C1 segment of cervical spinal cord (tissue), 14 donors: ENCODE results near the gene LAMA1.
"Not testable (repeated sequence)": the region's sequence is repeated elsewhere in the genome, so short reads cannot be mapped to it uniquely, and the experiment has no call there.

ENCODE experiments used
- DNase-seq, 14 donors: peaks; one replicate each; lab custom pipeline; 2025; lab: John Stamatoyannopoulos, UW

Gene LAMA1

DNA sequence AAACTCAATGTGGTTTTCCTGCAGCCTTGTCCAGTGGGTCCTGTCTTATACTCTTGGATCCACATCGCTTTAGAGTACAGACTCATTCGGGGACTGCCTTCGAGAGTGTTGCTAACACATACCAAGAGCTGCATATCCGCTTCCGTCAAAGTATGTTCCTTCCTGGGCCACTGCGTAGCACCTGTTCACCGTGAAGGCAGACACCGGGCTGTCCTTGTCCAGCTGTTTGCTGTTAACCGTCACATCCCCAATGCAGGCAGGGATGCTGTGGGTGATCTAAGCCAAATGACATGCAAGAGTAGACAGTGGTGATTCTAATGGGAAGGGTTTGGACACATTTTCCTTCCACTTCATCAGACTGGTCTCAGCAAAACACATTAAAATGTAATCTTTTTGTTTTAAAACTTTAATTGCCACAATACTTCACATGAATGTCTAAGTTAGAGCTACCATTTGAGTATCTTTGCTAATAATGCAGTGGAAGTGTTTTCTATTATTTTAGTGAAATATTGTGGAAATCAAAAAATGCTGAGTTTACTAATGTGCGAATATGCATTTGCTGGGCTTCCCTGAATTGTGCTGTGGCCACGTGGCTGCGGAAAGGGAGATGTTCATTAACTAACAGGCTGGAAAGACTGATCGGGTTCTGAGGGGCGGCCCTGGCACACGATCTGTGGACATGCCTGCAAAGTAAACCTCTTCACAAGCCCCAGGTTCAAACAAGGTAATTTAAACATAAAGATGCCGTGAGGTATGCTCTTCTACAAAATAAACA is 169.1 kb downstream of the LAMA1 start:
- no peak for DNase-seq

DNA sequence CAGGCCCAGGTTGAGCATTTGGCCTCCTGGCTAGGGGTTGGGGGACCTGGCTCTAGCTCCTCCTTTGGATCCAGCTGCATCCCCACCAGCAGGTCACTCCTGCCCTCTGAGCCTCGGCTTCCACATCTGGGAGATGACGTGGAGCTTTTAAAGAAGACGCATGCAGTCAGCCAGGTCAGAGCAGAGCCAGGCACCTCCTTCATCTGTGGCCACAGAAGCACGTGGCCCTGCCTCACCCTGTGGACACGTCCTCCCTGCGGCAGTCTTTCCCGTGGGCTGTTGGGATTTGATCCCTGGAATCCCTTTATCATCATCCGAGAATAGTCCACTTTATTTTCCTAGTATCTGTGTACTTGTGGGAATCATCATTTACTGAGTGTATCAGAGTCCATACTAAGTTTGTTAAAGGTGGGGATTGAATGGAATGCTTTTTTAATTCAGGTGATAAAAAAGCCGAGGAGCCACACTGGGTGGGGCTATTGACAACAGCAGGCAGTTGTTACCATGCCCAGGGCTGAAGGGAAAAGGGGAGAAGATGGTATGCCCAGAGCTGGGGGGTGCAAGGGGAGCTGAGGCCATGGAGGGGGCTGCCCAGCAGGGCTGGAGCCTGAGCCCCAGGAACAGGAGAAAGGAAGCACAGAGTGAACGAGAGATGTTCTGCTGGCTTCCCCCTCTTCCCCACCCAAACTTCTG is 170.1 kb downstream of the LAMA1 start:
- no peak for DNase-seq

DNA sequence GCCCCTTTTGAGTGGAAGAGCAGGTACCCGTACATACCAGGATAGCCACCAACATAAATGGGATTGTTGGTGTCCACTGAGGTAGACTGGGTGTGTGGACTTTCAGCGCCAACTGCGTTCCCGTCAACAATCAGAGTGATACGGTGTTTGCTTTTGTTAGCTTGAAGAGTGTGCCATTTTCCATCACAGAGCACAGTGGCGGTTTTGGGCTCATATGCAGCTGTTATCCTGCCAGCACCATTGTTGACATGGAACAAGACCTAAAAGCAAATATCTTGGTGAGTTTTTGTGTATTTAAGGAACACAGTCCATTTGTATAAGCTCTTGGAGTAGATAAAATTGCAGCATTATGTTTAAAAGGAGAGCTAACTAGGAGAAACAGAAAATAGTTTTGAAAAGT is 174.5 kb downstream of the LAMA1 start:
- DNase-seq, result no peak

DNA sequence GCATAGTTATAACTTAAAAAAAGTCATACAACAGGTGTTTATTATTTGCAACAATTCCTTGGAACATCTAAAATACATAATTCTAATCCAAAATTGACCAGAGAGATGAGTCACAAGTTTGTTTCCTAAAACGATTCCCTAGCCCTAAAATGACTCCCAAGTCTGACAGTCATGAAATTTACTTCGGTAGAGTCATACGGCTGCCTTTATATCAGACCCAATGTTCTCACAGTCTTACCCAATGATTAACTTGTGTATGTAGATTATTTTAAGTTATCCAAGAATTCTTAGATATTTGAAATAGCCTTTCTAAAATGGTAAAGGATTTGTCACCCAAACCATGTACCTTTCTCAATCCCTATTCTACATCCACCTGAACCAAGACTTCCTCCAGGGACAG is 174.9 kb downstream of the LAMA1 start:
- DNase-seq, result no peak

DNA sequence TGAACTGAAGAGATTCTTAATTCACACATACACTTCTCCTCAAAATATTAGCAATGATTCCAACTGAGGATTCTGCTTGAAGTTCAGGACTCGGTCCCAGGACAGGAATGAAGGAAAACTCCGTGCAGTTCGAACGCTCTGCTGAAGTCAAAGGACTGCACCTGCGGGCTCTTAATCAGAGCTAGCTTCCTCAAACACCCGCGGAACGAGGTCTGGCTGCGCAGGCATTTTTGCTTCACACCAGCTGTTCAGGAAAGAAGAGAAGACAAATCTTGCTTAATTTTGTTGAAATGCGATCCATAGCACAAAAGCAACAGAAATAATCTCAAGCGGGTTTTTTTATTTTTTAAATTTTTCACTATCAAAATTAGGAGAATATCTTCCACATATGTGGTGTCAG is 175.6 kb downstream of the LAMA1 start:
- no peak for DNase-seq

DNA sequence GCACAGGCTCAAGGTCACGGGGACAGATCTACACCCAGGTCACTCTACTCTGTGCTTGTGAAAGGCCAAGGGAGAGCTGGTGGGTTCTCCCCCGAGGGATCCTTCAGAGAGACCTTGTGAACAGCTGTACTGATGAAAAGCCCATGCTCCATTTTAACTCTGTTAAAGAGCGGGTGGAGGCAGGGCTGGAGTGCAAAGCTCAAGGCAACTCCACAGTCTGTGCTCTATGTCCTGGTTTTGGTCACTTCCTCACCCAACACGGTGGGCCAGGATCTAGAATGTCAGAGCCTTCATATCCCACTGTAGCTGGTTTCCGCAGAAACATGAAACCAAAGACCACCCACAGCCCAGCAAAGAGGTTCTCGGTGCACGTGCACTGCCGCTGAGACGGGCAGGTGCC is 177.1 kb downstream of the LAMA1 start:
- no peak for DNase-seq

DNA sequence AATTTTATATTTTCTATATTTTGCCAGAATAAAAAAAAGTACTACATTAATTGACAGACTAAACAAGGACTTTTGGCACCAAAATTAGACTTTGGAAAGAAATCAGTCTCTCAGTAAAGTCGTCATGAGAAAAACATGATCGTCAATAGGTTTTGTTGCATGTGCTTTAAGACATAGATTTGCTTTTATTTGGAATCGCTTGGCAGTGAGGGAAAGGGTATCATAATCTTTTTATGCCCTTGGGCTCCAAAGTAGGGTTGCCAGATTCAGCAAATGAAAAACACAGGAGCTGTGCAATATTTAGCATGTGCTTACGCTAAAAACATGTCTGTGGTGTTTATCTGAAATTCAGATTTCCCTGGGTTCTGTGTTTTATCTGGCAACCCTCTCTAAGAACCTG is 177.6 kb downstream of the LAMA1 start:
- no peak for DNase-seq

DNA sequence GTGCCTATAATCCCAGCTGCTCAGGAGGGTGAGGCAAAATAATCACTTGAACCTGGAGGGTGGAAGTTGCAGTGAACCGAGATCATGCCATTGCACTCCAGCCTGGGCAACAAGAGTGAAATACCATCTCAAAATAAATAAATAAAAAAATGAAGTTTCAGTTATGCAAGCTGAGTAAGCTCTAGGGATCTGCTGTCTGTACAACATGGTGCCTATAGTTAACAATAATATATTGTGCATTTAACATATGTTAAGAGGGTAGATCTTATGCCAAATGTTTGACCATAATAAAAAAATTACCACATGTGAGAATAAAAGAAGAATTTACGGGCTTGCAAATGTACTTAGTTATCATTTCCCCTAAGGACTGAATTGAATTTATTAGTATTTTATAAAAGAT is 179.2 kb downstream of the LAMA1 start:
- not testable (repeated sequence) for DNase-seq

DNA sequence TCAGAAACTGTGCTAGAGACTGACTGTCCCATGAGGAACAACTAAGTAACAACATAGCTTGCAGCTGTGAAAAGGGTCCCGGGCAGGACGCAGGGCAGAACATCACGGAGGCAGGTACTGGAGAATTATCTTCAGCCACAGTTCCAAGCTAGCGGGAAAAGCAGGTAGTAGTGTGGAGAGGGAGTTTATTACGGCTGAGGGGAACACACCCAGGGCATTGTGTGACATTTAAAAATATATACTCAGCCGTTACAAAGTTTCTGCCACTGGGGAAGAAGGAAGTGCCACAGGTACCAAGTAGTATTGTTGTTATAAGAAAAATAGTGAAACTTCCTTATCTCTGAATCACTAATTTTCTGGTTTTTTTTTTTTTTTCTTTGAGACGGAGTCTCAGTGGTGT is 179.6 kb downstream of the LAMA1 start:
- DNase-seq, result no peak

DNA sequence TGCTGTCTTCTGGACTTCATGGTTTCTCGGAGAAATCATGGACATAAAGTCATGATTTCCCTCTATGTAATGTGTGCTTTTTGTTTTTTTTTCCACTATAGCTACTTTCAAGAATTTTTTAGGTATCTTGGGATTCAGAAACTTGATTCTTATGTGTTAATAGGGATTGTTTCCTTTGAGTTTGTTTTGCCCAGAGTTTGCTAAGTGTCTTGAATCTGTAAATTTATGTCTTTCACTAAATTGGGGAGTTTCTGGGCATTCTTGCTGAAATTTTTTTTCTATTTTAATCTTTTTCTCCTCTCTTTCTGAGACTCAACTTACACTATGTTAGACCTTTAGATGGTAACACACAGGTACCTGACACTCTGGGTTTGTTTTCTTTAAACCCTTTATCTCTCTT is 182.7 kb downstream of the LAMA1 start:
- no peak for DNase-seq

DNA sequence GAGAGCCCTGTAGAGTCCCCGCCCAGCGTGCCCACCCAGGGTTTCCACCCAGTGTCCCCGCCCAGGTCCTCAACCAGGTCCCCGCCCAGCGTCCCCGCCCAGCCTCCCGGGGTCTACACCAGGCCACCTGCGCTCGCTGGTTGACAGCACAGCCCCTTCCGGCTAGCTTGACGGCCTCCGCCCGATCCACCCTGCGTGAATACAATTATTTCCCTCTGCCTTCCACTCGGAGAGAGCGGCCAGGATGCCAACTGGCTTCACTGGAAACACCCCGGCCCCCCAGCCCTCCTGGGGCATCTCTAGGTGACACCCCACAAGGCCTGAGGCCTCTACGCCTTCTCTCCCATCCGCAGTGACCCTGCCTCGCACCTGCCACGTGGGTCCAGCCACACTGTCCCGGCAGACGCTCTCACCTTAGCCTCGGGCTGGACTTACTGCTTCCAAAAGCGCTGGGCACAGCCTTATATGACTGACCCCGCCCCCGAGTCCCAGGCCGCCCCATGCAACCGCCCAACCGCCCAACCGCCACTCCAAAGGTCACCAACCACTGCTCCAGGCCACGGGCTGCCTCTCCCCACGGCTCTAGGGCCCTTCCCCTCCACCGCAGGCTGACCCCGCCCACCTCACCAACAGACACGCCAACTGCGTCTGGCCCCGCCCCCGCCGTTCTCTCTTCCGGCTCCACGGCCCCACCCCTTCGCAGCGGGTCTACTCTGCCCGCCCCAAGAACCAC is 188.1 kb downstream of the LAMA1 start:
- DNase-seq, result no peak

DNA sequence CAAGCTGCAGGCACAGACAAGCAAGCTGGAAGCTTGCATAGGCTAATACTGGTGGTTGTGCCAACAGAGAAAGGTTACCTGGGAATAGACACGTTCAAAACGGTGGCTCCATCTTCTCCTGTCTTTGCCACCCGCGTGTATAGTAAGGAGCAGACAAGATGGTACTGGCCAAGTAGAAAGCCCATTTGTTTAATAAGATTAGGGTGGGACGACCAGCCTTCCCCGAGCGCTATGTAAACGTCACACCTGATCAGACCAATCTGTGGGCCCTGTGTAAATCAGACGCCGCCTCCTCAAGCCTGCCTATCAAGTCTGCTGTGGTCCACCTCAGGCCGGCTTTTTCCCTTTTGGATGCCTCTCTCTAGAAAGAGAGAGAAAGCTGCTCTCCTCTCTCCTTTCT is 189.2 kb downstream of the LAMA1 start:
- no peak for DNase-seq

DNA sequence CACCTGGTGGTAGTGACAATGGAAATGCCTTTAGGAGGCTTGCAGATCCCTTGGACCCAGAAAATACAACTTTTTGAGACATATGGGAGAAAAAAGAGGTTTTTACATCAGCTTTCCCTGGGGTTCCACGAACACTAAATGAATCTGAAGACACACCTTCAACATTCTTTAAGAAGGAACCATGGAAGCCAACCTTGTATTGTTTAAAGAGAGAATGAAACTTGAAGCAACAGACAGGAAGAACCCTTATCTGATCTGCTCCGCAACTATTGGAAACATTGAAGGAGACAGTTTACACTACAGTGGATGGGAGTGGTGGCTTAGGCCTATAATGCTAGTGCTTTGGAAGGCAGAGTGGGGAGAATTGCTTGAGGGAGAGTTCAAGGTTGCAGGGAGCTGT is 190.4 kb downstream of the LAMA1 start:
- DNase-seq, result no peak

DNA sequence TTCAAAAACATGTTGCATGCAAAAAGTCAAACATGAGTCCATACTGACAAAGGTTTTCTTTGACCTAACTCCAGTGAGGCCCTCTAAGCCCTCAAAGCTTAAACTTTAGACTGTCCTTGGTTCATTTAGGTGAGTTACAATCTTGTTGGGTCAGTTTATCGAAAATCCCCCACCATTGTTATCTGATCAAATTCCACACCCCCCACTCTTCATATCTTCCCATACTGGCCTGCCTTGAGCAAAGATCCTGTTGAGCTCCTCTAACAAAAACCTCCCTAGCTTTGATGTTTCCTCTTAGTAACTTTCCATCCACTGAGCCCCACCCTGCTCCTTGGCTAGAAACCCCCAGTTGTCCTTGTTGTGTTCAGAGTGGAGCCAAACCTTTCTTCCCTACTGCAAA is 194.4 kb downstream of the LAMA1 start:
- no peak for DNase-seq

DNA sequence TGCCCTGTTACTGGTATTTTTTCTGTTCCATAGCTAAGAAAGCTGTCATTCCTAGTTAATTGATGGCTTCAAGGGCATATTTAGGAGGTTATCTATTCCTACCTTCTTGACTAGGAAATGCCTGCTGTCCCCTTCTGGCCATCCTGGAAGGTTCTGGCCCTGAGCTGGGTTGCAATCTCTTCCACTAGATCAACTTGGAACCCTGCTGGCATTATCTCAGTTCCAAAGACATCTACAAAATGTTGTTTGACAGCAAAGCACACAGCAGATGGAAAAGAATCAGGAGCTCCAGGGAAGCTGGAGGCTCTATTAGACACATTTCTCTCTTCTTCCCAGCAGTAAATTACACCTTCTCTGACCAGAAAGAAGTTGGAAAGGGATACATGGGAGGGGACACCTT is 196.0 kb downstream of the LAMA1 start:
- DNase-seq, result peak in 1 of 14 donors; percentile 98

DNA sequence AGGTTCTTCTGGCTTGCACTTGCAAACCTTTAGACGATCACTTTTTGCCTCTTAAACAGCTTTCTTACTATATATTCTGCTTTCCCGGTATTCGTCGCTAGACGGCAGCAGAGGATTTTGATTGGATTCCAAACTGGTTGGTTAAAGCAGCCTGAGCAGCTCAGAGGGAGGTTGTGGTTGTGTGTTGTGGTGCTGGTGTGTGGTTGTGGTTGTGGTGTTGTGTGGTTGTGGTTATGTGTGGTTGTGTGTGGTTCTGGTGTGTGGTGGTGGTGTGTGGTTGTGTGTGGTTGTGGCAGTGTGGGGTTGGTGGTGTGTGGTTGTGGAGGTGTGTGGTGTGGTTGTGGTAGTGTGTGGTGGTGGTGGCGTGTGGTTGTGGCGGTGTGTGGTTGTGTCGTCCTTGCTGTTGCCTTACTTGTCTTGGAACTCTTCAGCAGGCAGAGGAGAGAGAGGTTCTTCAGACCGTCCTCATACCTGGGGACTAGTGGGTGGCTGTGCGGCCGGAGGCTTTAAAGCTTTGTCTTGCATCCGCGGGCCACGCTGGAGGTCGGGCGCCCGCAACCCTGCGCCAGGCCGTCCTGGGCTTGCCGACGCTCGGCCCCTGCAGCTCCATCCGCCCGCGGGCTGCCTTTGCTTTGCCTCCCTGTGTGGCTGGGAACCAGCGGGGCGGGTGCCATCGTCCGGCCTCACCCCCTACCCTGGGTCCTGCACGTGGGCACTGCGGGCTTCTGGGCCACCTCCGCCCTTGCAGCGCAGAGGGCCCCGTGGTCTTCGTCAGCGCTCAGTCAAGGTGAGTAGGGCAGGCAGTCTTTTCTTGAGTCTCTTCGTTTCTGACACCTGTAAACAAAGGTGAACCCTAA is 197.3 kb downstream of the LAMA1 start:
- peak in 5 of 14 donors; percentile 1 to 24 (median 3) for DNase-seq

DNA sequence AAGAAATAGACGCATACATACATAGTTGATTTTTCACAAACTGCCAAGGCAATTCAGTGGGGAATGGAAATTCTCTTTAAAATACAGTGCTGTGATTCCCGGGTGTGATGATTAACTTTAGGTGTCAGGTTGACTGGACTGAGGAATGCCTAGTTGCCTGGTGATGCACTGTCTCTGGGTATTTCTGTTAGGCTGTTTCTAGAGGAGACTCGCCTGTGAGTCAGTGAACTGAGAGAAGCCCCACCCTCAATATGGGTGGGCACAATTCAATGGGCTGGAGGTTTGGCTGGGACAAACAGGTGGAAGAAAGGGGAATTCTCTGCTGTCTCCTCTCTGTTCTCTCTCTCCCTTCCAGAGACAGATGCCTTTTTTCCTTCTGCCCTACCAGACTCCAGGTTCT is 200.5 kb downstream of the LAMA1 start:
- no peak for DNase-seq

DNA sequence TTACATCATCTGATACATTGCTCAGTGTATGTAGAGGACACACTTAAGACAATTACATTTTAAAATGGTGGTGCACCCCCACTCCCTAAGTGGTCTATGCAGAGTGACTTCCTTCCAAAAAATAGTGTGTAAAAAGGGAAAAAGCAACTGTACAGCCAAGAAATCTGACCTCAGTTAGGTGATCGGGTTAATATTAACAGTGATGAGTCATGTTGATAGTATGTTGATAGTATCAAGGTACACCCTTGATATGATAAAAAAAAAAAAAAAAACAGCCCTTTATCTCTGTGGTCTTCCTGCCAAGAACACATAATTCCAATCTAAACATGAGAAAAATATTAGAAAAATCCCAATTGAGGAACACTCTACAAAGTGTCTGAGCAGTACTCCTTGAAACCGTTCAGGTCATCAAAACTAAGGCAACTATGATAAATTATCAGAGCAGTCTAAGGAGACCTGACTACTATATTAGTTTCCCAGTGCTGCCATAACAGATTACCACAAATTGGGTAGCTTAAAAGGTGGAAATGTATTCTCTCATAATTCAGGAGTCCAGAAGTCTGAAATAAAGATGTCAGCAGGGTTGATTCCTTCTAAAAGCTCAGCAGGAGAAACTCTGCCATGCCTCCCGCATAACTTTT is 216.2 kb downstream of the LAMA1 start:
- no peak for DNase-seq

DNA sequence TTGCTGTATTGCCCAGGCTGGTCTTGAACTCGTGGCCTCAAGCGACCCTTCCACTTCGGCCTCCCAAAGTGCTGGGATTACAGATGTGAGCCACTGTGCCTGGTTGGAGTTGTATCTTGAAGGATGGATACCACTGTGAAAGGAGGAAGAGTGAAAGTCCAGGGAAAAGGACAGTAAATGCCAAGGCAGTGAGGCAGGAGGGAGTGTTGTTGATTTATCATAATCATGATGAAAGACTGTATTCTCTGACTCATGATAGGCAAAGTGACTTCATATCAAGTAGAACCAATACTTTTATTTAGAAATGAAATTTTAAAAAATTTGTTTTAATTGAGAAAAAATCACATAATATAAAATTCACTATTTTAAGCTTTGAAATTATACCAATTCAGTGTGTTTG is 225.8 kb downstream of the LAMA1 start:
- no peak for DNase-seq
